Neural progenitor cell (in vitro differentiated cells): ENCODE measurements around the gene TMEM30A. TPM values are rescaled to one million over a fixed set of nuclear protein-coding genes. Genes with fewer than 3 reads are reported as not detected.

Experiments
- DNase-seq: peaks from one replicate; pipeline ENCODE4 v3.0.0-alpha.2; 2016; ENCODE audit warnings: low spot score
- H2AFZ ChIP-seq: fragments of 200-600 bp; sonication (generic); replicated peaks from 2 replicates; pipeline ENCODE4 v1.6.1; 2016; ENCODE audit warnings: antibody characterized with exemption
- H3F3A ChIP-seq: fragments of 200-600 bp; sonication (generic); 2 replicates; pipeline ENCODE4 v1.6.1; 2016; ENCODE audit warnings: antibody characterized with exemption, low read depth
- H3K27ac ChIP-seq: fragments of 200-600 bp; sonication (generic); 2 replicates; pipeline ENCODE4 v1.5.1; 2016; ENCODE audit warnings: mild to moderate bottlenecking
- H3K27me3 ChIP-seq: fragments of 200-600 bp; sonication (generic); 2 replicates; pipeline ENCODE4 v1.6.1; 2016; ENCODE audit warnings: mild to moderate bottlenecking, moderate library complexity
- H3K36me3 ChIP-seq: fragments of 200-600 bp; sonication (generic); 2 replicates; pipeline ENCODE4 v1.5.1; 2016
- H3K4me1 ChIP-seq: fragments of 200-600 bp; sonication (generic); 2 replicates; pipeline ENCODE4 v1.6.1; 2016; ENCODE audit warnings: mixed run types
- H3K4me2 ChIP-seq: fragments of 200-600 bp; sonication (generic); 2 replicates; pipeline ENCODE4 v1.6.1; 2016
- H3K4me3 ChIP-seq: fragments of 200-600 bp; sonication (generic); 2 replicates; pipeline ENCODE4 v1.5.1; 2016
- H3K79me2 ChIP-seq: fragments of 200-600 bp; sonication (generic); 2 replicates; pipeline ENCODE4 v1.6.1; 2016; ENCODE audit warnings: low read depth
- H3K9ac ChIP-seq: fragments of 200-600 bp; sonication (generic); 2 replicates; pipeline ENCODE4 v1.6.1; 2016
- H3K9me3 ChIP-seq: fragments of 200-600 bp; sonication (generic); 2 replicates; pipeline ENCODE4 v1.5.1; 2016; ENCODE audit warnings: low read depth
- H4K20me1 ChIP-seq: fragments of 200-600 bp; sonication (generic); 2 replicates; pipeline ENCODE4 v1.6.1; 2016; ENCODE audit warnings: low read depth
- H3K27ac Mint-ChIP-seq: 3 replicates; pipeline ENCODE4 v1.8.0; 2021; ENCODE audit warnings: mixed read lengths
- H3K27me3 Mint-ChIP-seq: 2 replicates; pipeline ENCODE4 v1.8.0; 2022; ENCODE audit warnings: low read depth, mild to moderate bottlenecking, inconsistent platforms, moderate library complexity, mixed read lengths; ENCODE audit not compliant: insufficient read depth
- H3K36me3 Mint-ChIP-seq: 3 replicates; pipeline ENCODE4 v1.8.0; 2021; ENCODE audit warnings: mixed read lengths
- H3K4me1 Mint-ChIP-seq: 3 replicates; pipeline ENCODE4 v1.8.0; 2021; ENCODE audit warnings: mixed read lengths
- H3K4me3 Mint-ChIP-seq: 3 replicates; pipeline ENCODE4 v1.8.0; 2021; ENCODE audit warnings: mild to moderate bottlenecking, moderate library complexity, mixed read lengths
- H3K9me3 Mint-ChIP-seq: 3 replicates; pipeline ENCODE4 v1.8.0; 2020; ENCODE audit warnings: mixed read lengths
- EZH2 ChIP-seq: fragments of 200-600 bp; sonication (generic); IDR thresholded peaks from 2 replicates; pipeline ENCODE4 v1.6.1; 2017; ENCODE audit warnings: antibody characterized with exemption, mild to moderate bottlenecking, moderate library complexity
- EZH2phosphoT487 ChIP-seq: fragments of 200-600 bp; sonication (generic); IDR thresholded peaks from 2 replicates; pipeline ENCODE4 v1.6.1; 2017; ENCODE audit warnings: antibody characterized with exemption
- total RNA-seq: library from RNA; depleted of rRNA; stranded (reverse); fragments of >200 nt; gene quantifications from 2 replicates; pipeline ENCODE4 v1.2.3, GENCODE V29; 2015; ENCODE audit warnings: low replicate concordance
- TF ChIP-seq, protein P1 (sequence below): fragments of 200-600 bp; sonication (generic); IDR thresholded peaks from 2 replicates; pipeline ENCODE4 v1.5.1; 2017; ENCODE audit warnings: antibody characterized with exemption, mild to moderate bottlenecking

Gene TMEM30A
- total RNA-seq, 1 donor from 2014 or later = 86.0 TPM

DNA sequence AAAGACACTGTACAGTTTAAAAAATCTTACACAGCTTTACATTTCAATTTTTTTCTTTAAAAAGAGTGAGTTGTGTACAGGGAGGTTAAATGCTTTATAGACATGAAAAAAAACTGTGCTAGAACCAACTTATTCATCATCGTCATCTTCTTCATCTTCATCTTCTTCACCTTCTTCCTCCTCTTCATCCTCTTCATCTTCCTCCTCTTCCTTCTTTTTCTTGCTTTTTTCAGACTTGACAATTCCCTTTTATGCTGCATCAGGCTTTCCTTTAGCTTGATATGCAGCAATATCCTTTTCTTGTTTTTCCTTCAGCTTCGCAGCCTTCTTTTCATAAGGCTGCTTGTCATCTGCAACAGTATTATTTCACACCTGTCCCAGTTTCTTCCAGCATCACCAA, 34.3 kb upstream of the TMEM30A start:
- peaks cover 13% of the 10 kb centered on the region for H3K36me3 ChIP-seq
- no peaks in the 10 kb centered on the region for H3K27me3 ChIP-seq
- no peaks in the 10 kb centered on the region for H3F3A ChIP-seq
- peaks cover 7% of the 10 kb centered on the region for H3K4me1 Mint-ChIP-seq
- peaks cover 44% of the 10 kb centered on the region for H3K79me2 ChIP-seq
- H3K4me2 ChIP-seq = no peak overlapping the region
- H4K20me1 ChIP-seq = no peaks in the 10 kb centered on the region
- H3K27me3 Mint-ChIP-seq = peaks cover 5% of the 10 kb centered on the region
- DNase-seq = no peak
- no peak overlapping the region for H3K27ac ChIP-seq
- no peak overlapping the region for H3K9ac ChIP-seq
- H3K9me3 Mint-ChIP-seq = peaks cover 27% of the 10 kb centered on the region
- peaks cover 11% of the 10 kb centered on the region for H3K9me3 ChIP-seq
- no peaks in the 10 kb centered on the region for H3K4me1 ChIP-seq
- H3K27ac Mint-ChIP-seq = no peak overlapping the region
- H2AFZ ChIP-seq = no peak overlapping the region
- no peak overlapping the region for H3K4me3 Mint-ChIP-seq
- TF ChIP-seq EZH2 (no peak), EZH2phosphoT487 (no peak)
- TF ChIP-seq, protein P1, sequence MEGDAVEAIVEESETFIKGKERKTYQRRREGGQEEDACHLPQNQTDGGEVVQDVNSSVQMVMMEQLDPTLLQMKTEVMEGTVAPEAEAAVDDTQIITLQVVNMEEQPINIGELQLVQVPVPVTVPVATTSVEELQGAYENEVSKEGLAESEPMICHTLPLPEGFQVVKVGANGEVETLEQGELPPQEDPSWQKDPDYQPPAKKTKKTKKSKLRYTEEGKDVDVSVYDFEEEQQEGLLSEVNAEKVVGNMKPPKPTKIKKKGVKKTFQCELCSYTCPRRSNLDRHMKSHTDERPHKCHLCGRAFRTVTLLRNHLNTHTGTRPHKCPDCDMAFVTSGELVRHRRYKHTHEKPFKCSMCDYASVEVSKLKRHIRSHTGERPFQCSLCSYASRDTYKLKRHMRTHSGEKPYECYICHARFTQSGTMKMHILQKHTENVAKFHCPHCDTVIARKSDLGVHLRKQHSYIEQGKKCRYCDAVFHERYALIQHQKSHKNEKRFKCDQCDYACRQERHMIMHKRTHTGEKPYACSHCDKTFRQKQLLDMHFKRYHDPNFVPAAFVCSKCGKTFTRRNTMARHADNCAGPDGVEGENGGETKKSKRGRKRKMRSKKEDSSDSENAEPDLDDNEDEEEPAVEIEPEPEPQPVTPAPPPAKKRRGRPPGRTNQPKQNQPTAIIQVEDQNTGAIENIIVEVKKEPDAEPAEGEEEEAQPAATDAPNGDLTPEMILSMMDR = no peak
- H3K4me3 ChIP-seq = no peak overlapping the region
- peaks cover 12% of the 10 kb centered on the region for H3K36me3 Mint-ChIP-seq

DNA sequence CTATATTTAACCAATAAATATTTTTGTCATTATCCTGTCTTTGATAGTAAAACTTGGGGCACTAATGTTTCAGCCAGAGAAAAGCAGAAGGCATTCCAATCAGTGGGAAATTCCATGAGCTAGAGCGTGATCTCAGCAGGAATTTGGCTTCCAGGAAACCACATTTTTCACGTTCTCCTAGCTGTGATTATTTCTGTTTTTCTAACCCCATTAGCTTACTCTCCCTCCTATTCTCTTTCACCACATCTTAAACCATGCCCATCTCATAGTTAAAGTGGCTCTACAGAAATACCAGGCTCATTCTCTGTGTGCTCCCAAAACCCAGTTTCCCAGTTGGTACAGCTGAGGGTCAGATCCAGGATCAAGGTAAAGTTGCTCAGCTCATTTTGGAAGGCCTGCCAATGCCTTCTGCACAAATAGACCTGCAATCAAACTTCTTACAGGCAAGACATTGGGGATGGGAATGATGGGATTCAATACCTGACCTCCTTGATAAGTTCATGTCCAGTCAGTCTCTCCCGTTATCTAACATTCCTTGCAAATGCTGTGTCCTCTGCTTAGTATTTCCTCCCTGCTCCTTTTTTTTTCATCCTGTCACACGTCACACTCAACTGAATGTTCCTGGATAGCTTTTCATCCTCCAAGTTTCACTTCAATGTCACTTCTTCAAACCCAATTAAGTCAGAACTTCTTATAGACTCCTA, 33.1 kb upstream of the TMEM30A start:
- no peaks in the 10 kb centered on the region for H3K4me1 ChIP-seq
- peaks cover 31% of the 10 kb centered on the region for H3K79me2 ChIP-seq
- TF ChIP-seq, protein P1 = no peak
- TF ChIP-seq EZH2phosphoT487 (no peak), EZH2 (no peak)
- Mint-ChIP-seq H3K27ac (no peak overlapping the region), H3K4me3 (no peak overlapping the region), H3K9me3 (peaks cover 23% of the 10 kb centered on the region), H3K27me3 (peaks cover 5% of the 10 kb centered on the region), H3K4me1 (peaks cover 7% of the 10 kb centered on the region), H3K36me3 (peaks cover 12% of the 10 kb centered on the region)
- no peaks in the 10 kb centered on the region for H3K9me3 ChIP-seq
- no peak overlapping the region for H3K4me3 ChIP-seq
- peaks cover 5% of the 10 kb centered on the region for H3K36me3 ChIP-seq
- no peak overlapping the region for H2AFZ ChIP-seq
- no peak overlapping the region for H3K27ac ChIP-seq
- no peak for DNase-seq
- H3K27me3 ChIP-seq = no peaks in the 10 kb centered on the region
- no peaks in the 10 kb centered on the region for H3F3A ChIP-seq
- no peak overlapping the region for H3K4me2 ChIP-seq
- H3K9ac ChIP-seq = no peak overlapping the region
- H4K20me1 ChIP-seq = no peaks in the 10 kb centered on the region

GRCh38 chr6:75315978-75316377, 31.4 kb upstream of the TMEM30A start:
- Histone ChIP-seq H3K4me3 (no peak overlapping the region), H3K4me2 (no peak overlapping the region), H3K9me3 (no peaks in the 10 kb centered on the region), H3K36me3 (peaks cover 5% of the 10 kb centered on the region), H4K20me1 (no peaks in the 10 kb centered on the region), H3K27ac (no peak overlapping the region), H3K27me3 (no peaks in the 10 kb centered on the region), H3K79me2 (peaks cover 17% of the 10 kb centered on the region), H3F3A (no peaks in the 10 kb centered on the region), H2AFZ (no peak overlapping the region), H3K9ac (no peak overlapping the region), H3K4me1 (no peaks in the 10 kb centered on the region)
- Mint-ChIP-seq H3K27me3 (peaks cover 5% of the 10 kb centered on the region), H3K9me3 (peaks cover 14% of the 10 kb centered on the region), H3K27ac (no peak overlapping the region), H3K4me1 (peaks cover 7% of the 10 kb centered on the region), H3K4me3 (no peak overlapping the region), H3K36me3 (peaks cover 9% of the 10 kb centered on the region)
- DNase-seq = no peak
- TF ChIP-seq EZH2phosphoT487 = no peak
- no peak for TF ChIP-seq EZH2
- TF ChIP-seq, protein P1 = no peak
